Neural progenitor cell (in vitro differentiated cells): ENCODE measurements around the gene ARHGAP20. TPM values are rescaled to one million over a fixed set of nuclear protein-coding genes. Genes with fewer than 3 reads are reported as not detected.

ENCODE experiments used
- DNase-seq: peaks from one replicate; pipeline ENCODE4 v3.0.0-alpha.2; 2016; ENCODE audit warnings: low spot score
- H2AFZ ChIP-seq: fragments of 200-600 bp; sonication (generic); replicated peaks from 2 replicates; pipeline ENCODE4 v1.6.1; 2016; ENCODE audit warnings: antibody characterized with exemption
- H3F3A ChIP-seq: fragments of 200-600 bp; sonication (generic); 2 replicates; pipeline ENCODE4 v1.6.1; 2016; ENCODE audit warnings: antibody characterized with exemption, low read depth
- H3K27ac ChIP-seq: fragments of 200-600 bp; sonication (generic); 2 replicates; pipeline ENCODE4 v1.5.1; 2016; ENCODE audit warnings: mild to moderate bottlenecking
- H3K27me3 ChIP-seq: fragments of 200-600 bp; sonication (generic); 2 replicates; pipeline ENCODE4 v1.6.1; 2016; ENCODE audit warnings: mild to moderate bottlenecking, moderate library complexity
- H3K36me3 ChIP-seq: fragments of 200-600 bp; sonication (generic); 2 replicates; pipeline ENCODE4 v1.5.1; 2016
- H3K4me1 ChIP-seq: fragments of 200-600 bp; sonication (generic); 2 replicates; pipeline ENCODE4 v1.6.1; 2016; ENCODE audit warnings: mixed run types
- H3K4me2 ChIP-seq: fragments of 200-600 bp; sonication (generic); 2 replicates; pipeline ENCODE4 v1.6.1; 2016
- H3K4me3 ChIP-seq: fragments of 200-600 bp; sonication (generic); 2 replicates; pipeline ENCODE4 v1.5.1; 2016
- H3K79me2 ChIP-seq: fragments of 200-600 bp; sonication (generic); 2 replicates; pipeline ENCODE4 v1.6.1; 2016; ENCODE audit warnings: low read depth
- H3K9ac ChIP-seq: fragments of 200-600 bp; sonication (generic); 2 replicates; pipeline ENCODE4 v1.6.1; 2016
- H3K9me3 ChIP-seq: fragments of 200-600 bp; sonication (generic); 2 replicates; pipeline ENCODE4 v1.5.1; 2016; ENCODE audit warnings: low read depth
- H4K20me1 ChIP-seq: fragments of 200-600 bp; sonication (generic); 2 replicates; pipeline ENCODE4 v1.6.1; 2016; ENCODE audit warnings: low read depth
- H3K27ac Mint-ChIP-seq: 3 replicates; pipeline ENCODE4 v1.8.0; 2021; ENCODE audit warnings: mixed read lengths
- H3K27me3 Mint-ChIP-seq: 2 replicates; pipeline ENCODE4 v1.8.0; 2022; ENCODE audit warnings: low read depth, mild to moderate bottlenecking, inconsistent platforms, moderate library complexity, mixed read lengths; ENCODE audit not compliant: insufficient read depth
- H3K36me3 Mint-ChIP-seq: 3 replicates; pipeline ENCODE4 v1.8.0; 2021; ENCODE audit warnings: mixed read lengths
- H3K4me1 Mint-ChIP-seq: 3 replicates; pipeline ENCODE4 v1.8.0; 2021; ENCODE audit warnings: mixed read lengths
- H3K4me3 Mint-ChIP-seq: 3 replicates; pipeline ENCODE4 v1.8.0; 2021; ENCODE audit warnings: mild to moderate bottlenecking, moderate library complexity, mixed read lengths
- H3K9me3 Mint-ChIP-seq: 3 replicates; pipeline ENCODE4 v1.8.0; 2020; ENCODE audit warnings: mixed read lengths
- CTCF ChIP-seq: fragments of 200-600 bp; sonication (generic); IDR thresholded peaks from 2 replicates; pipeline ENCODE4 v1.5.1; 2017; ENCODE audit warnings: antibody characterized with exemption, mild to moderate bottlenecking
- EZH2 ChIP-seq: fragments of 200-600 bp; sonication (generic); IDR thresholded peaks from 2 replicates; pipeline ENCODE4 v1.6.1; 2017; ENCODE audit warnings: antibody characterized with exemption, mild to moderate bottlenecking, moderate library complexity
- EZH2phosphoT487 ChIP-seq: fragments of 200-600 bp; sonication (generic); IDR thresholded peaks from 2 replicates; pipeline ENCODE4 v1.6.1; 2017; ENCODE audit warnings: antibody characterized with exemption
- total RNA-seq: library from RNA; depleted of rRNA; stranded (reverse); fragments of >200 nt; gene quantifications from 2 replicates; pipeline ENCODE4 v1.2.3, GENCODE V29; 2015; ENCODE audit warnings: low replicate concordance

The ARHGAP20 gene
- total RNA-seq, 1 donor from 2014 or later, result not detected

GRCh38 chr11:110738641-110739040 lies 26.4 kb upstream of the ARHGAP20 start:
- H3K4me1 ChIP-seq, result no peaks in the 10 kb centered on the region
- H3K27ac Mint-ChIP-seq, result no peak overlapping the region
- no peak overlapping the region for H3K4me3 Mint-ChIP-seq
- no peaks in the 10 kb centered on the region for H4K20me1 ChIP-seq
- no peaks in the 10 kb centered on the region for H3K9me3 ChIP-seq
- H3K27ac ChIP-seq, result no peak overlapping the region
- DNase-seq, result no peak
- TF ChIP-seq EZH2phosphoT487, result no peak
- no peak for TF ChIP-seq CTCF
- no peak for TF ChIP-seq EZH2
- H3F3A ChIP-seq, result no peaks in the 10 kb centered on the region
- H3K4me3 ChIP-seq, result no peak overlapping the region
- no peaks in the 10 kb centered on the region for H3K36me3 Mint-ChIP-seq
- no peak overlapping the region for H2AFZ ChIP-seq
- H3K27me3 Mint-ChIP-seq, result peaks cover 2% of the 10 kb centered on the region
- no peak overlapping the region for H3K4me2 ChIP-seq
- peaks cover 24% of the 10 kb centered on the region for H3K27me3 ChIP-seq
- no peaks in the 10 kb centered on the region for H3K4me1 Mint-ChIP-seq
- no peak overlapping the region for H3K9ac ChIP-seq
- H3K9me3 Mint-ChIP-seq, result peaks cover 2% of the 10 kb centered on the region
- H3K36me3 ChIP-seq, result no peaks in the 10 kb centered on the region
- no peaks in the 10 kb centered on the region for H3K79me2 ChIP-seq

- Histone ChIP-seq H3K9ac (no peak overlapping the region), H3K4me1 (no peaks in the 10 kb centered on the region), H3K27ac (no peak overlapping the region), H3K36me3 (no peaks in the 10 kb centered on the region), H3K4me3 (no peak overlapping the region), H3F3A (no peaks in the 10 kb centered on the region), H3K9me3 (no peaks in the 10 kb centered on the region), H4K20me1 (no peaks in the 10 kb centered on the region), H3K27me3 (peaks cover 34% of the 10 kb centered on the region), H2AFZ (no peak overlapping the region), H3K4me2 (no peak overlapping the region), H3K79me2 (no peaks in the 10 kb centered on the region)
- H3K36me3 Mint-ChIP-seq, result no peaks in the 10 kb centered on the region
- H3K27me3 Mint-ChIP-seq, result peaks cover 2% of the 10 kb centered on the region
- no peak for TF ChIP-seq EZH2
- no peak for TF ChIP-seq CTCF
- no peak for TF ChIP-seq EZH2phosphoT487
- H3K27ac Mint-ChIP-seq, result no peak overlapping the region
- no peak for DNase-seq
- H3K9me3 Mint-ChIP-seq, result peaks cover 2% of the 10 kb centered on the region
- H3K4me1 Mint-ChIP-seq, result no peaks in the 10 kb centered on the region
- H3K4me3 Mint-ChIP-seq, result no peak overlapping the region
These were observed 25.4 kb upstream of the ARHGAP20 start for GRCh38 chr11:110737593-110737992.

- Mint-ChIP-seq H3K4me1 (no peaks in the 10 kb centered on the region), H3K36me3 (no peaks in the 10 kb centered on the region), H3K4me3 (no peak overlapping the region), H3K27ac (no peak overlapping the region), H3K9me3 (no peaks in the 10 kb centered on the region), H3K27me3 (no peaks in the 10 kb centered on the region)
- TF ChIP-seq CTCF, result no peak
- TF ChIP-seq EZH2phosphoT487, result no peak
- DNase-seq, result no peak
- Histone ChIP-seq H3K9me3 (no peaks in the 10 kb centered on the region), H3K79me2 (no peaks in the 10 kb centered on the region), H3K36me3 (no peaks in the 10 kb centered on the region), H3F3A (no peaks in the 10 kb centered on the region), H4K20me1 (no peaks in the 10 kb centered on the region), H2AFZ (no peak overlapping the region), H3K9ac (no peak overlapping the region), H3K4me3 (no peak overlapping the region), H3K27me3 (peaks cover 40% of the 10 kb centered on the region), H3K27ac (no peak overlapping the region), H3K4me1 (no peaks in the 10 kb centered on the region), H3K4me2 (no peak overlapping the region)
These were observed 23.9 kb upstream of the ARHGAP20 start for GRCh38 chr11:110736171-110736553.
